GM19193 (cell line): ENCODE results near the gene BMPR1A.

Source experiments
- POLR2A ChIP-seq: IDR thresholded peaks from 4 replicates; pipeline ENCODE4 v1.6.1; 2011; ENCODE audit not compliant: insufficient read depth, insufficient read length; ENCODE audit errors: extremely low read depth

BMPR1A gene

GRCh38 chr10:86801995-86802394, 45.6 kb downstream of the BMPR1A start:
- no peak for TF ChIP-seq POLR2A

GRCh38 chr10:86802473-86803108, 46.2 kb downstream of the BMPR1A start:
- no peak for TF ChIP-seq POLR2A

- TF ChIP-seq POLR2A = no peak
Observed at GRCh38 chr10:86803156-86803555, 46.7 kb downstream of the BMPR1A start.

GRCh38 chr10:86804805-86805204, 48.4 kb downstream of the BMPR1A start:
- TF ChIP-seq POLR2A = no peak

- no peak for TF ChIP-seq POLR2A
Observed at GRCh38 chr10:86813101-86813500, 56.7 kb downstream of the BMPR1A start.

GRCh38 chr10:86813982-86814381, 57.6 kb downstream of the BMPR1A start:
- TF ChIP-seq POLR2A = no peak

DNA sequence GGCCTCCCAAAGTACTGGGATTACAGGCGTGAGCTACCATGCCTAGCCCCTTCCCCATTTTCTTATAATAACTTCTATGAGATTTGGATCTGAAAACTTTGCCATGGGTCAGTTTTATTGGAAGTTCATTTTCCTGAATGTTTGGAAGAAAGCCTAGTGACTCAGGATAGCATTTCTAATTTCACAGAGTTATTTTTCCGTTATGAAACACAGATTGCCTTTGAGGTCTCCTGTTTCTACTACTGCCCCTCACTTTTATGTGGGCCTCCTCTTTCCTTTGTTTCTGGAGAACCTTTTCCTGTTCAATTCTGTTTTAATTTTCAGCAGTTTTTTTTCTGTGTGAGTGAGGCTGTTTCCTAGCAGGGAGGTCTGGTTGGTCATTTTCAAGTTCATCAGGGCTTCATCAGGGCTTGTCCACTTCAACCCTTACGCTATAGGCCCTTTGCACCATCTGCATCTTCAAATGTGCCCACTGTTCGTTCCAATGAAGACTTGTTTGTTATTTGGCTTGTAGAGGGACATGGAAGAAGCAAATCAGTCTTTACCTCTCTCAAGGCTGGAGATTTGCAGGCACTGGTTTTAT, 58.7 kb downstream of the BMPR1A start:
- no peak for TF ChIP-seq POLR2A

GRCh38 chr10:86815640-86816039, 59.2 kb downstream of the BMPR1A start:
- no peak for TF ChIP-seq POLR2A

DNA sequence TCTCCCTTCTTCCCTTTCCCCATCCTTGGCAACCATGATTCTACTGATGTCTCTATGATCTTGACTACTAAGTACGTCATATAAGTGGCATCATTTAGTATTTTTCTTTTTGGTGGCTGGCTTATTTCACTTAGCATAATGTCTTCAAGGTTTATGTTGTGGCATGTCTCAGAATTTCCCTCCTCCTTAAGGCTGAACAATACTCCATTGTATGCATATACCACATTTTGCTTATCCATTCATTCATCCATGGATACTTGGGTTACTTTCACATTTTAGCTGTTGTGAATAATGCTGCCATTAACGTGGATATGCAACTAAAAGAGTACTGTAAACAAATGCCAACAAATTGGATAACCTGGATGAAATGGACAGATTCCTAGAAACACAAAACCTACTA, 60.8 kb downstream of the BMPR1A start:
- TF ChIP-seq POLR2A = no peak

DNA sequence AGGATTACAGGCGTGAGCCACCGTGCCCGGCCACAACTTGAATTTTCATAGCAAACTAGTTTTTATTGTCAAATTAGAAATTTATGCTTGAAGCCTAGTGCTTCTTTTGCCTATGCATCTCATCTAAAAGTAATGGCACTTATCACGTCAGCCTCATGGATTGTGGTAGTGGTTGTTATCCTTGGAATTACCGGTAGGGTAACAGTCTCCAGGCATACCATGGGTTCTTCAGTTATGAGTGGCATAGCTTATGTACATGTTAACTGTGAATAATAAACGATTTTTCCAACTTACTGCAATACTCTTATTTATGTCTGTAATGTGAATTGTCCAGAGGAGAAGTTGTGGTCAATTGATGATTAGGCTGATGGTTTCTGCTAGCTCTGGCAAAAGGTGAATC, 63.1 kb downstream of the BMPR1A start:
- TF ChIP-seq POLR2A = no peak

DNA sequence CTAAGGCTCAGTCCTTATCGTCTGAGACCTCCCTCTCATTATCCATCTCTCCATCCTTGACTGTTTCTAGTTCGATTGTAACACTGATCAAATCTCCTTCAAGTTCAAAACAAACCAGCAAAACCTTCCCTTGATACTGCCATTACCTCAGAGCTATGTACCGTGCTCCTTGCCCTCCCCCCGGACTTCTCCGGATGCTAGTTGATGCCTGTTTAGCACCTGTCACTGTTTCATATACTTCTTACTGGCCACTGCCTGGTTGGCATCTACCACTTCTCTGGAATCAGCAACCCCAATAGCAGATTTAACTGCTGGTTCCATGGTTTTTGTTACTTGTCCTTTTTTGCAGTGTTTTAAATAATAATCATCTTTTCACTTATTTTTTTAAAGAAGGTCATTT, 64.1 kb downstream of the BMPR1A start:
- TF ChIP-seq POLR2A = no peak

DNA sequence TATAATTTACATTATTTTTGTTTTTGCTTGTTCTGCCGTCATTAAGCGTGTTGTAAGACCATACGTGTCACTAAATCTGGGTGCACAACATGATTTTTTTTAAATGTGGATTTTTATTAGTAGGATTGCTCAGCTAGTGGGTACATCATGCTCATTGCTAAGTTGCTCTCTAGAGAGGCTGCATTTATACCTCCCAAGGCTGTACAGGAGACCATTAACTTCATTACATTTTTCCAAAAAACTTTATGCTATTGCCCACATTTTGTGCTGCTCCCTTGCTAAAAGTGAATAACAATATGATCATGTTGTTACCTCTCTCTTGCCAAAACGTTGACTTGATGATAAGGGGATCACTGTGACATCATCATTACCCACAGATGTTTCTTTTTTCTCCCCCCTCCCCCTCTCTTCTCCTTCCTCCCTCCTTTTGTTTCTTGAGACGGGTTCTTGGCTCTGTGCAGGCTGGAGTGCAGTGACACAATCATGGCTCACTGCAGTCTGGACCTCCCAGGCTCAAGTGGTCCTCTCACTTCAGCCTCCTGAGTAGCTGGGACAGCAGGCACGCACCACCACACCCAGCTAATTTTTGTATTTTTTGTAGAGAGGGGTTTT, 65.1 kb downstream of the BMPR1A start:
- TF ChIP-seq POLR2A = no peak

- no peak for TF ChIP-seq POLR2A
Observed at GRCh38 chr10:86823565-86823964, 67.1 kb downstream of the BMPR1A start.

GRCh38 chr10:86824151-86824550, 67.7 kb downstream of the BMPR1A start:
- no peak for TF ChIP-seq POLR2A

DNA sequence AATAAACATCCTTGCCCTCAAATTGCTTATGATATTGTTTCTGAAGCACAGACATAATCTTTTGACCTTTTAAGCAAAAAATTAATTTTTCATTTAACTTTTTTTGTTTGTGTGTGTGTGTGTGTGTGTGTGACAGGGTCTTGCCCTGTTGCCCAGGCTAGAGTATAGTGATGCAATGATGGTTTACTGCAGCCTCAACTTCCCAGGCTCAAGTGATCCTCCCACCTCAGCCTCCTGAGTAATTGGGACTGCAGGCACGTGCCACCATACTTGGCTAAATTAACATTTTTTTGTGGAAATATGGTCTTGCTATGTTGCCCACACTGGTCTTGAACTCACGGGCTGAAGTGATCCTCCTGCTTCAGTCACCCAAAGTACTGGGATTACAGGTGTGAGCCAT, 68.9 kb downstream of the BMPR1A start:
- no peak for TF ChIP-seq POLR2A

GRCh38 chr10:86827639-86828038, 71.2 kb downstream of the BMPR1A start:
- no peak for TF ChIP-seq POLR2A
